Amygdala (tissue), 56 donors: ENCODE data around the gene HIF3A.

Source experiments
- DNase-seq, 56 donors: peaks; one replicate each; lab custom pipeline; 2025; lab: John Stamatoyannopoulos, UW

Gene HIF3A

DNA sequence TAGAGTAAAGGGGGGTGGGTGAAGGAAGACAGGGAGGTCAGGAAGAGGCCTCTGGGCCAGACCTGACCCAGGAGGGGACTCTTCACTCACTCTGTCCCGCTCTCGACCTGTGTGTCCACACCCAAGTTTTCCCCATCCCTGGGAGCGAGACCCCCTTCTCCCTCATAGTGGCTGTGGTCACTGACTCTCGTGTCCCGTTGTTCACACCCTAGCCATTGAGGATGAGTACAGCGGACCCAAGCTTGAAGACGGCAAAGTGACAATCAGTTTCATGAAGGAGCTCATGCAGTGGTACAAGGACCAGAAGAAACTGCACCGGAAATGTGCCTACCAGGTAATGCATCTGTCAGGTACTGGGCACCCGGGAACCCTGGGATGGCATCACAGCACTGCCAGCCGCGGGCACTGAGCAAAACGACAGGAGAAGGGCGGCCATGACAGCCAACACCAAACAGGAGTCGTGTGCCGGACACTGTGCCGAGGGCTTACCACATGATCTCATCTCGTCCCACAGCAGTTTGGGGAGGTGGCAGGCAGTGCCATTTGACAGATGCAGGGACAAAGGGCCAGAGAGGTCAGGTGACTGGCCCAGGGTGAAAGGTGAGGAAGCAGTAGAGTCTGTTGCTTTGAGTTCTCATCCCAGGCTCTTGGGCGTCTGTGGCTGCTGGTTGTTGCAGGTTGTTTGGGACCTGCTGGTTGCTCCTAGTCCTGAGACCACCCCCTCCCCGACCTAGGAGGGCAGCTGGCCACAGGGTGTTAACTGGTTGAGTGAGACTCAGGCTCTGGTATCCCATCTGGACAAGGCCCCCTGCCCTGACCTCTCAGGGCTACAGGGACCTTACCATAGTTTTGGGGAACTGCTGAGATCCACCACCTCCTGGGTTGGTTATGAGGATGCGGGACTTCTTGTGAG, 79.7 kb downstream of the HIF3A start:
- DNase-seq = no peak

DNA sequence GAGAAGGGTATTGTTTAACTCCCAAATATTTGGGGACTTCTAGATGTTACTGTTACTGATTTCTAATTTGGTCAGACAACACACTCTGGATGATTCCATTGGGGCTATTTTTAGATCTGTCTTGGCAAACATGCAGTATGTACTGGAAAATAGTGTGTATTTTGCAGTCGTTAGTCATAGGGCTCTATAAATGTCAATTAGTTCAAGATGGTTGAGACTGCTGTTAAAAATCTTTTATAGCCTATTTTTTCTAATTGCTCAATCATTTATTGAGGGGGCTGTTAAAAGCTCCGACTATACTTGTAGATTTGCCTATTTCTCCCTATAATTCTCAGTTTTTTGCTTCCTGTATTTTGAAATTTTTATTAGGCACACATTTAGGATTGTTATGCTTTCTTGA, 81.4 kb downstream of the HIF3A start:
- no peak for DNase-seq

DNA sequence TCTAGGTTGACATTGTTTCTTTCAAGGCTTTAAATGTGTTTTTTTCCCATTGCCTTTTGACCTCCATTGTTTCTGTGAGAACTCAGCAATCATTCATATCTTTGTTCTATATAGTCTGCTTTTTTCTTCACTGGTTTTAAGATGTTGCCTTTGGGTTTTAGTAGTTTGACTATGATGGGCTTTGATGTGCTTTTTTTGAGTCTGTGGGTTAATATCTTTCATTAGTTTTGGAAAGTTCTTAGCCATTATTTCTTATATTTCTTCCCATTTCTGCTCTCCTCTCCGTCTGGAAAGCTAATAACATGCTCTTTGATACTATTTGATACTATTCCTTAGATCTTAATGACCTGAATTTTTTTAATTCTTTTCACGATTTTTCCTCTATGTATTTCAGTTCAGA, 83.8 kb downstream of the HIF3A start:
- DNase-seq = no peak

DNA sequence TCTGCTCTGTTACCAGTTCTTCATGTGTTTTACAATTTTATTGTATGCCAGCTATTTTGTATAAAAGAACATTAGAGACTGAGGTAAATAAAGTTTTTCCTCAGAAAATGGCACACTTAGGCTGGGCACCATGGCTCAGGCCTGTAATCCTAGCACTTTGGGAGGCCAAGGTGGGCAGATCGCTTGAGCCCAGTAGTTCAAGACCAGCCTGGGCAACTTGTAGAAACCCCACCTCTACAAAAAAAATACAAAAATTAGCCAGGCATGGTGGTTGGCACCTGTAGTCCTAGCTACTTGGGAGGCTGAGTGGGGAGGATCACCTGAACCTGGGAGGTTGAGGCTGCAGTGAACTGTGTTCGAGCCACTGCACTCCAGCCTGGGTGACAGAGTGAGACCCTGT, 84.5 kb downstream of the HIF3A start:
- no peak for DNase-seq

DNA sequence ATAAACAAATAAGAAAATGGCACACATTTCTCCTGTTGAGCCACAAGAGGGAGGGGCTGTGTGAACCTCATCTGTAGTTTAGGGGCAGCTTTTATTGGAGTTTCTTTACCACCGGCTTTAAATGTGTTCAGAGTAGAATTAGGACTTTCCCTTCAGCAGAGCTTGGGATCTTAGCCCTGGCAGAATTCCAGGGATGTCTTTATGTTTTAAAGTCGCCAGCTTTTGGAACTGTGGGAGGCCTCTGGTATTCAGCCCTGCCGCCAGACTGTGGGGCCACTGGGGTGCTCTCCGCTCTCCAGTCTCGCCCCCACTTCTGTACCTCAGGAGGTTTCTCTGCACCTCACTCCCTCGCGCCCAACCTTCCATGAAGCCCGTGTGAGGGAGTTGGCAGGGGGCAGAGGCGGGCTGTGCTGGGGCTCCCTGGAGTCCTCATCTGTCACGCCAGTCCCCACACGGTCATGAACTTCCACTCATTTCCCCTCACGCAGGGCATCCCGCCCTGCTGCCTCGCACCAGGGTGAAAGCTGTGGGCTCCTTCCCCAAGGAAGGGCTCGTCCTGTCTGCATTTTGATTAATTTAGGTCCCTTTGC, 85.0 kb downstream of the HIF3A start:
- DNase-seq = no peak

DNA sequence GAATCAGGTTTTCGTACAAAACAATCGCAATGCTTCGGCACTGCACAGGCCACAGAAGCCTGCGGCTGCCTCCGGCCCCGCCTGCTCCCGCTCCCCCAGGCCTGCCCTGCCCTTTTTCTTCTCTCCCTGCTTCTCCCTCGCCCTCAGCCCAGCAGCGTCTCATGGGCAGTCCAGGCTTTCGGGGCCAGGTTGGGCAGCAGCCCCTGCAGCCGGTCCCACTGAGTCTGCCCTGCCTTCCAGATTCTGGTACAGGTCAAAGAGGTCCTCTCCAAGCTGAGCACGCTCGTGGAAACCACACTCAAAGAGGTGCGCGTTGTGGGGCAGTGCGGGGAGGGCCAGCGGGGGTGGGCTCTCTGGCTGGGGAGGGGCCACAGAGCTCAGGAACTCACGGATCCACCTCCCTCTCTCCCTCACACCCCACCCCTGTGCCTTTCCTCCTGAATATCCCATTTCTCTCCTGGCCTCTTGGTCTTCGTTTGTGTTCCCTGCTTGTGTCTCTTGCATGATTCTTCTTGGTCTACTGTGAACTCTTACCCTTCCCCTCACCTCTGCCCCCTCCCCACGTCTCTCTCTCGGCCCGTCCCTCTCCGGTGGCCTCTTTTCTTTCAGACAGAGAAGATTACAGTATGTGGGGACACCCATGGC, 86.5 kb downstream of the HIF3A start:
- no peak for DNase-seq

DNA sequence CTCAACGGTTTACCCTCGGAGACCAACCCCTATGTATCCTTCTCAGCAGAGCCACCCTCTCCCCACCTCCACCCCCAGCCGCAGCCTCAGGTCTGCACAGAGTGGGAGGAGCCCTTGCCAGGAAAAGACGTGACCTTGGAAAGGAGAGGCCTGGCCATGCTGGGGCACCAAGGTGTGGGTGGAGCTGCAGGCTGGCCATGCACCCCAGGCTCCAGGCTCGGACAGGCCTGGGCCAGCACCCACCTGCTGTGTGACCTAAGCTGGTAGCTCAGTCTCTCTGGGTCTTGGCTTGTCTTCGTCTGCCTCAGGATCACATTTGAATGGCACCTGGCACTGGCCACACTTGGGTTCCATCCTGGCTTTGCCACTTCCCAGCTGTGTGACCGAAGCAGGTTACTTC, 87.0 kb downstream of the HIF3A start:
- no peak for DNase-seq

DNA sequence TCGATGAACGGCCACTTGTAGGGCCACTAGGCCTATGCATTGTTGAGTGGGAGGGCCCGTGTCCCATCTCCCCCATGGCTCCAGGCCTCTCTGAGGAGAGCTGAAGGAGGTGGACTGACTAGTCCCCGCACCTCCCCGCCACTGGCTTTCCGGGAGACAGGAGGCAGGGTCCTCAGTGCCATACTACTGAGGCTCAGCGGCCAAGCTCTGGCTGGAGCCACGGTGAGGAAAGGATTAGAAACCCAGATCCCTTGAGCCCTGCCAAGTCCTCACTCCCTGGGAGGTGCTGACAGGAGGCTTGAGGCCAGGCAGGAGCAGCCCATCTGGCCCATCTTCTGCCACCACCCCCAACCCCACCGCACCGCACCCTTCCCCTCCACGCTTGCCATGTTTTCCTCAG, 87.6 kb downstream of the HIF3A start:
- DNase-seq = no peak

DNA sequence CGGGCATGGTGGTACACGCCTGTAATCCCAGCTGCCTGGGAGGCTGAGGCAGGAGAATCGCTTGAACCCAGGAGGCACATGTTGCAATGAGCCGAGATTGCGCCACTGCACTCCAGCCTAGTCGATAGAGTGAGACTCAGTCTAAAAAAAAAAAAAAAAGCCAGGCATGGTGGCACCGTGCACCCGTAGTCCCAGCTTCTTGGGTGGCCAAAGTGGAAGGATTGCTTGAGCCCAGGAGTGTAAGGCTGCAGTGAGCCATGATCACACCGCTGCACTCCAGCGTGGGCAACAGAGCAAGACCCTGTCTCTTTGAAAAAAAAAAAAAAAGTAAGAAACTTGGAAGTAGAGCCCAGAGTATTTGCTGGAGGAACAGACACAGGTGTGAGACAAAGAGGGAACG, 88.8 kb downstream of the HIF3A start:
- DNase-seq = no peak

DNA sequence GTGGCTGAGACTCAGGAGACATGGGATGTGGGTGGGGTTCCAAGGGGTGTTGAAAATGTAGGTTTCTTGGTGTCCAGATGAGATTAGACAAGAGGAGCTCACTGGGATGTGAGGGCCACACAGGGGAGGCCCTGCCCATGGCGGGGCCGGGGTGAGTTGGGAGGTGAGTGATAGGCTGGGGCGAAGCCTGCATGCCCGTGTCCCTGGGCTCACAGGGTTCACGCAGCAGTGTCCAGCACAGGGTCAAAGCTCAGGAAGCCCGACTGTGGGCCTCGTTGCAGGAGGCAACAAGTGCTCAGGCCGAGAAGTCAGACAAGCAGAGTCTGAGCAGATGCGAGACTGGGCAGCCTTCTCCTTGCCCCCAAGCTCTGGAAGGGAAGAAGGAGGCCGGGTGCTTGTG, 89.3 kb downstream of the HIF3A start:
- DNase-seq = no peak

DNA sequence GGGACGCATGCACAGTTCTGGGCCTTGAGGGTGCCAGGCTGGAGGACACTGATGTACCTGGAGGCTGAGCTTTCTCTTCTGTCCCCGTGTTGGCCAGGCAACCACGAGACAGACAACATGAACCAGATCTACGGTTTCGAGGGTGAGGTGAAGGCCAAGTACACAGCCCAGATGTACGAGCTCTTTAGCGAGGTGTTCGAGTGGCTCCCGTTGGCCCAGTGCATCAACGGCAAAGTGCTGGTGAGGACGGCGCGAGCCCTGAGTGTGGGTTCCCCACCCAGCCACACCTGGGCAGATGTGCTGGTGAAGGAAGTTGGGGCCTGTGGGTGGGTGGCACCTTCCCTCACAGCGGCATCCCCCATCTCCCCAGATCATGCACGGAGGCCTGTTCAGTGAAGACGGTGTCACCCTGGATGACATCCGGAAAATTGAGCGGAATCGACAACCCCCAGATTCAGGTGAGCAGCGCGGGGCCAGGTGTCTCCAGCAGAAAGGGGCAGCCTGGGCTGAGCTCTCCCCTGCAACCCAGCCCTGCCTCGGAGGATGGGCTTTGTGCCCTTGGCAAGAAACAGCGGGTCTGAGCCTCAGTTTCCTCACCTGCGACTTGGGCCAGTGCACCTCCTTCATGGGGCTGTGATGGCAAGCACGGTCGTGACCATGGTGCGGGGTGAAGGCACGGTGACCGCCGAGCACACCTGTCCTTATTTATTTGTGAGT, 90.3 kb downstream of the HIF3A start:
- DNase-seq = no peak

DNA sequence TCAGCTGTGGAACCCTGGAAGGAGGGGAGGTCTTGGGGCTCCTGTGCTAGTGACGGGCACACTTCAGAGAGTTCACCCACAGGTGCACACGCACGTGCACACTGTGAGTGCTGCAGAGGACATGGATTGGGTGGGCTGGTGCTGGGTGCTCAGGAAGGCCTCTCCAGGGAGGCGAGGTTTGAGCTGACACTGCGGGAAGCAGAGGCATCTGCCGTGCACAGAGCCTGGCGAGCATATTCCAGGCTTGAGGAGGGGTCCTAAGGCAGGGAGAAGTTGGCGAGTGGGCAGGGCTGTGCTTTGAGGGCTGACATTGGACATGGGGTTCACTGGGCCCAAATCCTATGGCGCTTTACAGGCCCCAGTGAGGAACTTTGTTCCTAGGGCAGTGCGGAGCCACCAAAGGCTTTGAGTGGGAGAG, 90.9 kb downstream of the HIF3A start:
- no peak for DNase-seq

DNA sequence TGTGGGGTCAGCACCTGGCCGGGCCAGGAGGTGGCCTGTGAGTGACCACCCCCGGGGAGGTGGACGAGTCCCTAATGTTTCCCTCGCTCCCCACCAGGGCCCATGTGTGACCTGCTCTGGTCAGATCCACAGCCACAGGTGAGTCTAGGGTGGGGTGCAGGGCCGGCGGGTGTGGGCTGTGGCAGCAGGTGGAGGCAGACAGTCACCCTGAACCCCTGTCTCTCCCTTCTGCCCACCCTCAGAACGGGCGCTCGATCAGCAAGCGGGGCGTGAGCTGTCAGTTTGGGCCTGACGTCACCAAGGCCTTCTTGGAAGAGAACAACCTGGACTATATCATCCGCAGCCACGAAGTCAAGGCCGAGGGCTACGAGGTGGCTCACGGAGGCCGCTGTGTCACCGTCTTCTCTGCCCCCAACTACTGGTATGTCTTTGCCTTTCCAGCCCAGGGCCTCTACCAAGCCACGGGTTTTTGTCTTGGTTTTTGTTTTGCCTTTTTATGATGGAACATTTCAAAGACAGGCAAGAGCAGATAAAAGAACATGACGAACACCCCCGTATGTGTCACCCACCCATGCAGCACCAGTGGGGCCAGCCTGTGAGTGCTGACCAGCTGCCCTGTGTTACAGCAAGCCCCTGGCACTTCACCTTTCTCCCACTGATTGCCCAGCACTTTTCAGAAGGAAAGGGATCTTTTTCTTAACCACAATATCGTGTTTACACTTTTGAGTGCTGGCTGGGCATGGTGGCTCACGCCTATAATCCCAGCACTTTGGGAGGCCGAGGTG, 91.7 kb downstream of the HIF3A start:
- DNase-seq = no peak

DNA sequence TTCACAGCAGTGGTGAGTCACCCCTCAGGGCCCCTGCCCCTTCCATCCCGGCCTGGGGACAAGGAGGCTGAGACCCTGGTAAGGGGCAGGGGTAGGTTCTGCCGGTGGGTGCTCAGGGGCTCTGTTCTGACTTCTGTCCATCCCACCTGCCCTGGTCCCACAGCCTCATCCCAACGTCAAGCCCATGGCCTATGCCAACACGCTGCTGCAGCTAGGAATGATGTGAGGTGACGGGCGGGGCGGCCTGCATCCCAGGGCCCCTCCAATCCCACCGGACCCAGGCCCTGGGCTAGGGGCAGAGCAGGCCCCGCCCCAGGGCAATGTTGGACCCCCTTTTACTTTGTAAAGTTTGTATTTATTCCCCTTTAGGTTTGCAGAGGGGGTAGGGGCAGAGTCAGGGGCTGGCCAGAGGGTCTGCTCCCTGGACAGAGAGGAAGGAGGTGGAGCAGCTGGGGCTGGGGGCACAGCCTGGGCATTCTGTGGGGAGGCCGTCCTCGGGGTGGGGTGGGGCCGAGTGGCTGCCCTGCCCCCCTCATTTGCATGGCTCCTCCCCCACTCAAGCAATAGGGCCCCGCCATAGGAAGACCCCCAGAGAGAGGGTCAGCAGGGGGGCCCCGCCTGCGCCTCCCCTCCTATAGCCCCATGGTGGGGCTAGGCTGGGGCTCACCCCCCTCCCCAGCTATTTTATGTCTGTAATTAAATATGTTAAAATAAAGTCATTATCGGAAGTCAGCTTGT, 93.4 kb downstream of the HIF3A start:
- DNase-seq = no peak

DNA sequence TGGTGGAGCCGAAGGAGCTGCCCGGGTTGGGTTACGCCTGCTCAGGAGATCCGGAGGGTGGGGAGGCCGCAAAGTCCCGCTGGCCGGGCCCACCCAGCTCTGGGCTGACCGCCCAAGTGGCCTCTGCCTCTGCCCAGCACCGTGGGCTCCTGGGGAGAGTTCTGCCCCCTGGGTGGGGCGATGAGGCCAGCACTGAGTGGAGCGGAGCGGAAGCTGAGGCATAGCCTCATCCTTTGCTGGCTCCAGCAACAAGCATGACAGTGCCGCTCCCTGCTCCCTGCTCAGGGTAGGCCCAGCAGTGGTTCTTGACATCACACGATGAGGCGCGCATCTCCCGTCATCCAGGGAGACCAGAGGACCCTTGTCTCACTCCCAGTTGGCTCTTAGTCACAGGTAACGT, 94.0 kb downstream of the HIF3A start:
- no peak for DNase-seq

DNA sequence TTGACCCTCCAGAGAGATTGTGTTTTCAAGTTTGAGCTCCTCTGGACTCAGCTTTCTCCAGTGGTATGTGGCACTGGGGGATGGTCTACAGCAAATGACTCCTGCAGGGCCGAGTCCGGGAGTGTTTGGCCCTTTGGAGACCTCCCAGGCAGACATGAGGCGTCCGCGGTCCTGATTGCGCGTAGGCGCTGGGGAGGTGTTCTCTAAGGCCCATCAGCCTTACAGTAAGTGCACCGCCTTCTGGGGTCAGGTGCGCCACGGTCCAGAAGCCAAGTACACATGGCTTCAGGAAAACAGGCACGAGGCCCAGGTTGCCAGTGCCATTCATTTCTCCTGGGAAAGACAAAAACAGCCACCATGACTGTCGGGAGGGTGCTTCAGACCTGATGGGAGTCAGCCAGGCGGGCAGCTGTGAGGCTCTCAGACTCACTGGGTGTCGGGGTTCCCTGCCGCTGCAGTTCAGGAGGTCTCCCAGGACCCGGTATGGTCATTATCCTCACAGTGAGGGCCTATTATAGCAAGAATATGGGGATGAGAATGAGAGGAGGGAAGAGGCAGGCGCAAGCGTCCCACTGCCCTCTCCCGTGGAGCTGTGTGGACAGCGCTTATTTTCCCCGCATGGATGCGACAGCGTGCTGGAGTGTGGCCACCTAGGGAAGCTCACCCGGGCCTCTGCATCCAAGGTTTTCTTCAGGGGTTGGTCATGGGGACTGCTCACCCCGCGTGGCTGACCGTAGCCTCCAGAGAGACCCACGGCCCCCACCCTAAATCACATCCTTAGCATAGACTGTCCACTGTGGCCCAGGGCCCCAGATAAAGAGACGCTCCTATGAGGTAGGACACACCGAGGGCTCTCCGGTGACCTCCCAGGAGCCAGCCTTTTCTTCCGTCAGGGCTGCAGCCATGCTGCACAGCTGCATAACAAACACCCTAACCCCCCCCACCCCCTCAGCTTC, 94.7 kb downstream of the HIF3A start:
- no peak for DNase-seq

DNA sequence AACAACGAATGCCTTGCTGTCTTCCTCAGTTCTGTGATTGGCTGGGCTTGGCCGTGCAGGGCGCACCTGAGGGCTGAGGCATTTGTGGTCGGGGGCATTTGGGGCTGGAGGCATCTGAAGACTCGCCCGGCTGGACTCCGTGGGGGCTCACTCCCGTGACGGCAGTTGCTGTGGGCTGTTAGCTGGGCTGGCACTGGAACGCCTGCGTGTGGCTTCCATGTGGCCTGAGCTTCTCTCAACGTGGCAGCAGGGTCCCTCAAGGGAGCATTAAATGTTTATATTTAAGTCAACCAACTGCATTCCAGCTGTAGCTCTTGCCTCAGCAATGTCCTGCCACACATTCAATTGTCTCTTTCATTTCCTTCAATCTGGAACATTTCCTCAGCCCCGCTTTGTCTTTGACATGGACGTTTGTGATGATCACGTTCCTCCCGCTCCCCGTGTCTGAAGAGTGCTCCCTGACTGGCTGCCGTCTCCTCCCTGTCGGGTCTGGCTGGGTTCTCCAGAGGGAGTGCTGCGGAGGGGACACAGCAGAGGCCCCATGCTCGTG, 95.5 kb downstream of the HIF3A start:
- peak in 9 of 56 donors; percentile 14 to 36 (median 22) for DNase-seq

DNA sequence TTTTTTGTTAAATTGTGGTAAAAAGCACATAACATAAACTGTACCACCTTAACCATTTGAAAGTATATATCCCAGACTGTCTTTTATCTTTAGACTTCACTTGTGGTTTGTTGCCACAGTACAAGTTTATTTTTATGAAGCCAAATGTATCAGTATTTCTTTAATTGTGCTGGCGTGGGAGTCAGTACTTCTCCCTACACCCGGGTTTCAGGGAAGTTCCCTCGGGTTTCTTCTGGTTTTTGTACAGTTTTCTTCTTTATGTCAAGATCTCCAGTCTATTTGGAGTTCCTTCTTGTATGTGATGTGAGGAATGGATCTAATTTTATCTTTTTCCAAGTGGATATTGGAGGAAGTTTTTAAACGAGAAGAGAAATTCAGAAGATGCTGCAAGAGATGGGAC, 96.0 kb downstream of the HIF3A start:
- DNase-seq = no peak
